WERI-Rb-1 (cell line): ENCODE results near the gene NTRK2.

ENCODE experiments used
- DNase-seq: peaks from one replicate; pipeline ENCODE4 v3.0.0-alpha.2; 2020
- H3K27ac ChIP-seq: fragments of 250-450 bp; sonication (Bioruptor Pico); 2 replicates; pipeline ENCODE4 v1.5.1; 2020; ENCODE audit warnings: mild to moderate bottlenecking, moderate library complexity
- H3K27me3 ChIP-seq: fragments of 250-450 bp; sonication (Bioruptor Pico); 2 replicates; pipeline ENCODE4 v1.5.1; 2021; ENCODE audit warnings: mild to moderate bottlenecking, low read depth, moderate library complexity; ENCODE audit not compliant: insufficient read depth, severe bottlenecking
- H3K36me3 ChIP-seq: fragments of 250-450 bp; sonication (Bioruptor Pico); 2 replicates; pipeline ENCODE4 v1.5.1; 2020; ENCODE audit warnings: mild to moderate bottlenecking, moderate library complexity
- H3K4me3 ChIP-seq: 2 replicates; pipeline ENCODE4 v1.5.1; 2011; ENCODE audit warnings: low read depth, mild to moderate bottlenecking, control low read depth, low read length
- H3K9me3 ChIP-seq: fragments of 250-450 bp; sonication (Bioruptor Pico); 2 replicates; pipeline ENCODE4 v1.5.1; 2021; ENCODE audit warnings: mild to moderate bottlenecking, moderate library complexity; ENCODE audit not compliant: severe bottlenecking
- CTCF ChIP-seq: IDR thresholded peaks from 2 replicates; pipeline ENCODE4 v1.5.1; 2011; ENCODE audit warnings: low read depth, mild to moderate bottlenecking, control low read depth, inconsistent platforms, low read length

Gene NTRK2

GRCh38 chr9:84710701-84711397 lies 41.3 kb downstream of the NTRK2 start:
- Histone ChIP-seq H3K9me3 (no peaks in the 10 kb centered on the region), H3K27me3 (peaks cover 63% of the 10 kb centered on the region), H3K36me3 (no peaks in the 10 kb centered on the region), H3K27ac (no peak overlapping the region), H3K4me3 (no peak overlapping the region)
- no peak for DNase-seq
- TF ChIP-seq CTCF: no peak

- H3K27ac ChIP-seq: no peak overlapping the region
- no peak for DNase-seq
- TF ChIP-seq CTCF: no peak
Observed at GRCh38 chr9:84711398-84711777, 41.9 kb downstream of the NTRK2 start.

GRCh38 chr9:84711936-84712335 lies 42.4 kb downstream of the NTRK2 start:
- TF ChIP-seq CTCF: no peak

More at GRCh38 chr9:84711398-84711777, 41.9 kb downstream of the NTRK2 start:
- H3K4me3 ChIP-seq: no peak overlapping the region
- no peaks in the 10 kb centered on the region for H3K9me3 ChIP-seq
- peaks cover 63% of the 10 kb centered on the region for H3K27me3 ChIP-seq
- no peaks in the 10 kb centered on the region for H3K36me3 ChIP-seq

GRCh38 chr9:84716217-84716616 lies 46.7 kb downstream of the NTRK2 start:
- H3K27me3 ChIP-seq: peaks cover 59% of the 10 kb centered on the region
- no peaks in the 10 kb centered on the region for H3K9me3 ChIP-seq
- no peak overlapping the region for H3K4me3 ChIP-seq
- TF ChIP-seq CTCF: no peak
- no peaks in the 10 kb centered on the region for H3K36me3 ChIP-seq
- H3K27ac ChIP-seq: no peak overlapping the region
- no peak for DNase-seq

More at GRCh38 chr9:84711936-84712335, 42.4 kb downstream of the NTRK2 start:
- Histone ChIP-seq H3K9me3 (no peaks in the 10 kb centered on the region), H3K27me3 (peaks cover 64% of the 10 kb centered on the region), H3K36me3 (no peaks in the 10 kb centered on the region), H3K4me3 (no peak overlapping the region), H3K27ac (no peak overlapping the region)
- DNase-seq: no peak

- H3K27ac ChIP-seq: no peak overlapping the region
- H3K27me3 ChIP-seq: peaks cover 70% of the 10 kb centered on the region
- TF ChIP-seq CTCF: no peak
- no peaks in the 10 kb centered on the region for H3K9me3 ChIP-seq
- no peak overlapping the region for H3K4me3 ChIP-seq
- no peak for DNase-seq
- no peaks in the 10 kb centered on the region for H3K36me3 ChIP-seq
Observed at GRCh38 chr9:84718476-84718875, 48.9 kb downstream of the NTRK2 start.
